Right lobe of liver (tissue), 6 donors: Measurements from ENCODE around the gene HRH2. TPM values are rescaled to one million over a fixed set of nuclear protein-coding genes. Genes with fewer than 3 reads are reported as not detected.
A peak's percentile ranks its signal among the peaks of the same experiment; 100 is the strongest.

Experiments used
- ATAC-seq, 4 donors: fragments of 200-7000 bp; cut with Tn5 transposase; one replicate each; pipeline ENCODE4 v1.9.1; 2020; ENCODE audit warnings: mild to moderate bottlenecking in 4 of 4, moderate library complexity in 4 of 4
- DNase-seq, 3 donors: peaks; one replicate each; pipeline ENCODE4 v3.0.0-alpha.2; 2020
- H3K27ac ChIP-seq, 3 donors: fragments of 200-600 bp; one replicate each; pipeline ENCODE4 v1.8.0; 2022
- H3K27me3 ChIP-seq, 2 donors: fragments of 200-600 bp; one replicate each; pipeline ENCODE4 v1.8.0; 2022
- H3K36me3 ChIP-seq, 4 donors: fragments of 200-600 bp; sonication (generic) in 1 of 4; one replicate each; pipeline versions ENCODE4 v1.5.1 to v1.8.0; 2017 to 2022; ENCODE audit warnings: control low read depth in 1 of 4
- H3K4me1 ChIP-seq, 4 donors: fragments of 200-600 bp; sonication (generic) in 1 of 4; one replicate each; pipeline versions ENCODE4 v1.5.1 to v1.8.0; 2017 to 2022; ENCODE audit warnings: control low read depth in 1 of 4
- H3K4me3 ChIP-seq, 3 donors: fragments of 200-600 bp; one replicate each; pipeline ENCODE4 v1.8.0; 2022
- H3K9me3 ChIP-seq, 4 donors: fragments of 200-600 bp; sonication (generic) in 1 of 4; one replicate each; pipeline versions ENCODE4 v1.5.1 to v1.8.0; 2017 to 2022; ENCODE audit warnings: control low read depth in 1 of 4
- CTCF ChIP-seq, 4 donors: fragments of 200-600 bp in 3 of 4; fragments of 450-650 bp in 1 of 4; IDR thresholded peaks; one replicate each; pipeline versions ENCODE4 v1.5.1 to v1.8.0; 2016 to 2022; ENCODE audit warnings: antibody characterized with exemption in 4 of 4, mild to moderate bottlenecking in 2 of 4
- POLR2A ChIP-seq: fragments of 450-650 bp; IDR thresholded peaks from one replicate; pipeline ENCODE4 v1.6.1; 2017; ENCODE audit warnings: antibody characterized with exemption, mild to moderate bottlenecking
- WGBS: methylation state at CpG from one replicate; pipeline ENCODE4 v1.1.6; 2018; ENCODE audit warnings: low coverage, low lambda C conversion rate; ENCODE audit not compliant: insufficient coverage; ENCODE audit errors: missing lambda C conversion rate; 5-methylcytosine and 5-hydroxymethylcytosine counted together
- intact Hi-C, 2 donors: fragments of 100-400 bp; cut with DNase I; formaldehyde crosslinking; loops; one replicate each; pipeline versions ENCODE4 v1.11.2 to v1.14.1; 2022
- total RNA-seq, 6 experiments: library from RNA; depleted of rRNA in 2 of 6; stranded (reverse); fragments of >200 nt in 2 of 6; fragmentation: NEBNext Ultra II Directional in 3 of 6; extraction: Animal tissue kit (Norgen Biotek cat#: 25700) in 3 of 6; gene quantifications; one replicate each; pipeline versions ENCODE4 v1.1.0 to v1.2.4, GENCODE V29; 2016 to 2023
- donor health status: DM: no; HTN: yes; CAD: no.
- donor health status: DM: no; HTN: no; CAD: no.
- donor health status: DM: no; HTN: no; CAD: no.
- donor health status: DM: no; HTN: yes; CAD: no.
- donor health status: DM: no; HTN: yes; CAD: no.

Gene HRH2
- total RNA-seq, 6 experiments from 2014 or later = 0.29 to 2.5 (median 0.87) TPM

DNA sequence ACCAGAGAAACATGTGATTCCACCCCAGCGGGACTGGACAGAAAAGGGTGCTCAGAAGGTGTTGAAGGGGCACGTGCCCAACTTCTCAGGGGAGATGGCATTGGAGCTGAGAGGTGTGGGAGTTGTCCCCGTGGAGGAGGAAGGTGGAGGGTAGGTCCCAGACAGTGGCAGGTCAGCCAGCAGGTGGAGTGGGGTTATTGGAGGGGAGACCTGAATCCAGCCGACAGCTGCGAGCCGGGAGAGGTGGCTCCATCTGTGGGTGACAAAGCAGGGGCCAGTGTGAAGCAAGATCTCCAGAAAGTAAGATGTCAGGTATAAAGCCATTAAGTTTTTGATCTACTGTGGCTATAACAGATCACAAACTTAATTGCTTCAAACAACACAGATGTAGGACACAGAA, 75.1 kb downstream of the HRH2 start:
- H3K27ac ChIP-seq = no peak overlapping the region
- no peaks in the 10 kb centered on the region for H3K9me3 ChIP-seq
- WGBS = 51% methylated on average over 6 of the region's 6 CpGs
- no peak for DNase-seq
- H3K36me3 ChIP-seq = no peaks in the 10 kb centered on the region
- no peak for ATAC-seq
- H3K27me3 ChIP-seq = peaks cover 0 to 8% of the 10 kb centered on the region in 2 donors
- intact Hi-C loops = no loop called here
- H3K4me3 ChIP-seq = no peak overlapping the region
- H3K4me1 ChIP-seq = no peaks in the 10 kb centered on the region
- TF ChIP-seq CTCF (IDR thresholded peaks at IDR 0.05) (no peak), POLR2A (no peak)

DNA sequence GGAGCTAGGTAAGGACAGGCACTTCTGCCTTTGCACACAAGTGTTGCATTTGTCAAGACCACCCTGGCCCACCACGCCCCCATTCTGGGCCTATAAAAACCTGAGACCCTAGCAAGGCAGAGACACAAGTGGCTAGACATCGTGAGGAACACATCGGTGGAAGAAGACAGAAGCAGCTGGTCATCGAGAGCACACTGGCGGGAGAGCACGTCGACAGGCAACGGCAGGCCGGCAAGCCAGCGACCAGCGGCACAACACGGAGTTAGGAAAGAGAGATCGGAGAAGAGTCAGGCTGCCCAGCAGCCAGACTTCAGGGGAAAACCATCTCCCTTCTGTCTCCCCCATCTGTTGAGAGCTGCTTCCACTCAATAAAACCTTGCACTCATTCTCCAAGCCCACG, 76.1 kb downstream of the HRH2 start:
- Histone ChIP-seq H3K27me3 (peaks cover 0 to 3% of the 10 kb centered on the region in 2 donors), H3K4me3 (no peak overlapping the region), H3K9me3 (no peaks in the 10 kb centered on the region), H3K27ac (no peak overlapping the region), H3K36me3 (no peaks in the 10 kb centered on the region), H3K4me1 (no peaks in the 10 kb centered on the region)
- intact Hi-C loops = no loop called here
- 65% methylated on average over 5 of the region's 14 CpGs for WGBS
- no peak for TF ChIP-seq CTCF (IDR thresholded peaks at IDR 0.05)
- TF ChIP-seq POLR2A = no peak
- ATAC-seq = no peak
- no peak for DNase-seq

DNA sequence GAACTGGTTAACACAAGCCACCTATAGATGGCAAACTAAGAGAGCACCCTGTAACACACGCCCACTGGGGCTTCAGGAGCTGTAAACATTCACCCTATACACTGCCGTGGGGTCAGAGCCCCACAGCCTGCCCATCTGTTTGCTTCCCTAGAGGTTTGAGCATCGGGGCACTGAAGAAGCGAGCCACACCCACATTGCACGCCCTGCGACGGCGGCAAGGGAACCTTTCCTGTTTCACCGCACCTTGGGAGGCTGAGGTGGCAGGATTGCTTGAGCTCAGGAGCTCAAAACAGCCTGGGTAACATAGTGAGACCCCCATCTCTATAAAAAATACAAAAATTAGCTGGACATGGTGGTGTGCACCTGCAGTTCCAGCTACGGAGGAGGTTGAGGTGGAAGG, 76.6 kb downstream of the HRH2 start:
- Histone ChIP-seq H3K4me3 (no peak overlapping the region), H3K27ac (no peak overlapping the region), H3K9me3 (no peaks in the 10 kb centered on the region), H3K4me1 (no peaks in the 10 kb centered on the region), H3K27me3 (no peaks in the 10 kb centered on the region), H3K36me3 (no peaks in the 10 kb centered on the region)
- TF ChIP-seq CTCF (IDR thresholded peaks at IDR 0.05) = no peak
- TF ChIP-seq POLR2A = no peak
- DNase-seq = peak in 1 of 3 donors; percentile 23
- intact Hi-C loops = no loop called here
- no peak for ATAC-seq
- 62% methylated on average over 7 of the region's 10 CpGs for WGBS

DNA sequence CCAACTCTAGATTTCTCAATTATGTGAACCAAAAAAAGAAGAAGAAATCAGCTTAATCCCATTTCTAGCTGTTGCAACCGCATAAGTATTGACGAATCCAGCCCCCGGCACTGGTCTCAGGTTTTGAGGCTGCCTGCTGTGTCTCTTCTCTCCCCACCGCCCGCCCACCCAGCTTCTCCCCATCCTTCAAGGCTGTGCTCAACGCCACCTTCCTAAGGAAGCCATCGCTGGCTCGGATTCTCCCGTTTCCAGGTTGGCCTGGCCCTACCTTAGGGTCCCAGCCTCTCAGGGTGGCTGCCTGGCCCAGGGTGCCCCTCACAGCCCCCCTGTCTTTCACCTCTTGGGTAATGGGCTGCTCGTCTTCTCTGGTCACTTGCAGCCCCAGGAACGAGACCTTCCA, 77.8 kb downstream of the HRH2 start:
- Histone ChIP-seq H3K9me3 (no peaks in the 10 kb centered on the region), H3K27me3 (no peaks in the 10 kb centered on the region), H3K4me3 (no peak overlapping the region), H3K36me3 (no peaks in the 10 kb centered on the region), H3K27ac (no peak overlapping the region), H3K4me1 (no peaks in the 10 kb centered on the region)
- intact Hi-C loops = no loop called here
- DNase-seq = no peak
- WGBS = 55% methylated on average over 8 of the region's 11 CpGs
- ATAC-seq = no peak
- no peak for TF ChIP-seq POLR2A
- no peak for TF ChIP-seq CTCF (IDR thresholded peaks at IDR 0.05)

DNA sequence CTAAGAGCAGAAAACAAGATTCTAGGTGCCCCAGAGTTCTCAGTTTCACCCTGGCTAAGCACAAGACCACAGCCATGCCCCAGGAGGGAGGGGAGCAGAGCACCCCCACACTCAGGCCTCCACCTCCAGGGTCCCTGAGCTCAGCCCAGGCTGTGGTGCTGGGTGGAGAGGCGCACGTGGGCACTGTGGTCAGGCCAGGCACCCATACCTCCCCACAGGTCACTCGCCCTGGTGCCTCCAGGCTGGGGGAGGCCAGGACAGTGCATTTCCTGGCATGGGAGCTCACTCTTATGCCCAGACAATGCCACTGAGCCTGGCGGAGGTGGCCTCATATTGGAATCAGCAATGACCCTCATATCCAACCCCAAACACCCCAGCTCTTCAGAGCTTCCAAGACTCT, 78.8 kb downstream of the HRH2 start:
- Histone ChIP-seq H3K9me3 (no peaks in the 10 kb centered on the region), H3K4me3 (no peak overlapping the region), H3K36me3 (no peaks in the 10 kb centered on the region), H3K27ac (no peak overlapping the region), H3K4me1 (no peaks in the 10 kb centered on the region), H3K27me3 (no peaks in the 10 kb centered on the region)
- DNase-seq (peak in 1 of 3 donors; percentile 17), ATAC-seq (peak in 1 of 4 donors; percentile 38)
- intact Hi-C loops = no loop called here
- 50% methylated on average over 1 of the region's 4 CpGs for WGBS
- TF ChIP-seq POLR2A (no peak), CTCF (IDR thresholded peaks at IDR 0.05) (no peak)
